ENCODE data around the gene KCNT2.

GRCh38 chr1:196502437-196502836 is 105.8 kb downstream of the KCNT2 start:
- no peak for TF ChIP-seq CTCF (IDR thresholded peaks at IDR 0.05)
- no peak for TF ChIP-seq EZH2 (IDR thresholded peaks at IDR 0.05)

Measured in neural progenitor cell (in vitro differentiated cells).